Thoracic aorta (tissue), 2 donors: ENCODE measurements around the gene PCDHB9. TPM values are rescaled to one million over a fixed set of nuclear protein-coding genes. Genes with fewer than 3 reads are reported as not detected.
"Not testable (repeated sequence)": the region's sequence is repeated elsewhere in the genome, so short reads cannot be mapped to it uniquely, and the experiment has no call there.

Experiments
- ATAC-seq: fragments of 150-250 bp; one replicate; pipeline ENCODE4 v1.8.0; 2017; ENCODE audit warnings: low read depth; ENCODE audit not compliant: insufficient number of reproducible peaks, low FRiP score
- DNase-seq: peaks from one replicate; pipeline ENCODE4 v3.0.0-alpha.2; 2020; ENCODE audit warnings: low spot score
- H3K27ac ChIP-seq, 2 donors: fragments of 200-600 bp; sonication (generic); 1 replicate in 1 of 2; 2 replicates in 1 of 2; pipeline ENCODE4 v1.5.1; 2016; ENCODE audit warnings: mild to moderate bottlenecking in 2 of 2, moderate library complexity in 2 of 2
- H3K27me3 ChIP-seq: fragments of 200-600 bp; sonication (generic); replicated peaks from 2 replicates; pipeline ENCODE4 v1.6.0; 2016; ENCODE audit warnings: mild to moderate bottlenecking; ENCODE audit not compliant: insufficient read depth
- H3K36me3 ChIP-seq: fragments of 200-600 bp; sonication (generic); one replicate; pipeline ENCODE4 v1.5.1; 2016
- H3K4me1 ChIP-seq, 2 donors: fragments of 200-600 bp; sonication (generic); 1 replicate in 1 of 2; 2 replicates in 1 of 2; pipeline versions ENCODE4 v1.5.1 to v1.6.0; 2016; ENCODE audit warnings: low read depth in 2 of 2, mild to moderate bottlenecking in 1 of 2; ENCODE audit not compliant: control insufficient read depth in 1 of 2
- H3K4me3 ChIP-seq: fragments of 200-600 bp; sonication (generic); 2 replicates; pipeline ENCODE4 v1.5.1; 2016; ENCODE audit warnings: mild to moderate bottlenecking
- H3K9me3 ChIP-seq: fragments of 200-600 bp; sonication (generic); 2 replicates; pipeline ENCODE4 v1.5.1; 2016
- CTCF ChIP-seq: fragments of 200-600 bp; sonication (generic); IDR thresholded peaks from one replicate; pipeline ENCODE4 v1.5.1; 2019; ENCODE audit warnings: antibody characterized with exemption
- total RNA-seq, 2 donors: library from RNA; depleted of rRNA; stranded (reverse); fragments of >200 nt; gene quantifications; one replicate each; pipeline versions ENCODE4 v1.1.0 to v1.2.3, GENCODE V29; 2016

PCDHB9 gene
- total RNA-seq, 2 donors from 2014 or later, result 4.2 to 9.6 TPM

DNA sequence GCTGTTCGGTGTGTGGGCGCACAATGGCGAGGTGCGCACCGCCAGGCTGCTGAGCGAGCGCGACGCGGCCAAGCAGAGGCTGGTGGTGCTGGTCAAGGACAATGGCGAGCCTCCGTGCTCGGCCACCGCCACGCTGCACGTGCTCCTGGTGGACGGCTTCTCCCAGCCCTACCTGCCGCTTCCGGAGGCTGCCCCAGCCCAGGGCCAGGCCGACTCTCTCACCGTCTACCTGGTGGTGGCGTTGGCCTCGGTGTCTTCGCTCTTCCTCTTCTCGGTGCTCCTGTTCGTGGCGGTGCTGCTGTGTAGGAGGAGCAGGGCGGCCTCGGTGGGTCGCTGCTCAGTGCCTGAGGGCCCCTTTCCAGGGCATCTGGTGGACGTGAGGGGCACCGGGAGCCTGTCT lies 7.1 kb upstream of the PCDHB9 start:
- not testable (repeated sequence) for H3K4me1 ChIP-seq, ATAC-seq, H3K27me3 ChIP-seq, DNase-seq, H3K36me3 ChIP-seq, H3K4me3 ChIP-seq, H3K27ac ChIP-seq
- H3K9me3 ChIP-seq, result peaks cover 63% of the 10 kb centered on the region

DNA sequence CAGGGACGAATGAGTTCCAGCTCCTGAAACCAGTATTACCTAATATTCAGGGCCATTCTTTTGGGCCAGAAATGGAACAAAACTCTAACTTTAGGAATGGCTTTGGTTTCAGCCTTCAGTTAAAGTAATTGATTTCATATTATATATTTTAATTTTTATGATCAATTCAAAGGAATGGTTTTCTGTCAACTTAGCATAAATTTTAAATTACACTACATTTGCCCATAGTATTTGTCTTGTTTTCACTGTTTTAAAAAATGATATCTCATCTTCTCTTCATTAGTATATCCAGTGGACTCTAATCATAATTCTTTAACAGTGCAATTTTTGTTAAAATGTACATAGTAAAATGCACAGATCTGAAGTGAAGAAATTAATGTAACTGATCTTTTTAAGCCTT lies 6.6 kb upstream of the PCDHB9 start:
- no peak for TF ChIP-seq CTCF
- no peak for ATAC-seq
- H3K27me3 ChIP-seq, result no peaks in the 10 kb centered on the region
- no peaks in the 10 kb centered on the region for H3K36me3 ChIP-seq
- peaks cover 61% of the 10 kb centered on the region for H3K9me3 ChIP-seq
- no peak for DNase-seq
- no peak overlapping the region for H3K4me3 ChIP-seq
- no peaks in the 10 kb centered on the region for H3K4me1 ChIP-seq
- H3K27ac ChIP-seq, result no peak overlapping the region

- H3K27me3 ChIP-seq, result no peaks in the 10 kb centered on the region
- H3K36me3 ChIP-seq, result no peaks in the 10 kb centered on the region
- DNase-seq (no peak), ATAC-seq (peak; percentile 31)
- H3K4me1 ChIP-seq, result no peaks in the 10 kb centered on the region
- H3K4me3 ChIP-seq, result peak within 1 kb of the TSS; percentile 64
- H3K9me3 ChIP-seq, result peaks cover 53% of the 10 kb centered on the region
- H3K27ac ChIP-seq, result peak within 1 kb of the TSS in 1 of 2 donors; percentile 58
- peak; percentile 26 for TF ChIP-seq CTCF
These were observed 4.7 kb upstream of the PCDHB9 start, which contains the start of gene PCDHB16 for GRCh38 chr5:141182248-141182647. TSS of gene PCDHB16 (plus strand) at chr5:141182387. CDS start at chr5:141182560, 173 bp downstream.

DNA sequence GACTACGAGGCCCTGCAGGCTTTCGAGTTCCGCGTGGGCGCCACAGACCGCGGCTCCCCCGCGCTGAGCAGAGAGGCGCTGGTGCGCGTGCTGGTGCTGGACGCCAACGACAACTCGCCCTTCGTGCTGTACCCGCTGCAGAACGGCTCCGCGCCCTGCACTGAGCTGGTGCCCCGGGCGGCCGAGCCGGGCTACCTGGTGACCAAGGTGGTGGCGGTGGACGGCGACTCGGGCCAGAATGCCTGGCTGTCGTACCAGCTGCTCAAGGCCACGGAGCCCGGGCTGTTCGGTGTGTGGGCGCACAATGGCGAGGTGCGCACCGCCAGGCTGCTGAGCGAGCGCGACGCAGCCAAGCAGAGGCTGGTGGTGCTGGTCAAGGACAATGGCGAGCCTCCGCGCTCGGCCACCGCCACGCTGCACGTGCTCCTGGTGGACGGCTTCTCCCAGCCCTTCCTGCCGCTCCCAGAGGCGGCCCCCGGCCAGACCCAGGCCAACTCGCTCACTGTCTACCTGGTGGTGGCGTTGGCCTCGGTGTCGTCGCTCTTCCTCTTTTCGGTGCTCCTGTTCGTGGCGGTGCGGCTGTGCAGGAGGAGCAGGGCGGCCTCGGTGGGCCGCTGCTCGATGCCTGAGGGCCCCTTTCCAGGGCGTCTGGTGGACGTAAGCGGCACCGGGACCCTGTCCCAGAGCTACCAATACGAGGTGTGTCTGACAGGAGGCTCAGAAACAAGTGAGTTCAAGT lies 2.7 kb upstream of the PCDHB9 start:
- not testable (repeated sequence) for H3K27ac ChIP-seq, ATAC-seq, H3K4me1 ChIP-seq, H3K27me3 ChIP-seq, H3K36me3 ChIP-seq, H3K4me3 ChIP-seq, DNase-seq
- peaks cover 55% of the 10 kb centered on the region for H3K9me3 ChIP-seq

DNA sequence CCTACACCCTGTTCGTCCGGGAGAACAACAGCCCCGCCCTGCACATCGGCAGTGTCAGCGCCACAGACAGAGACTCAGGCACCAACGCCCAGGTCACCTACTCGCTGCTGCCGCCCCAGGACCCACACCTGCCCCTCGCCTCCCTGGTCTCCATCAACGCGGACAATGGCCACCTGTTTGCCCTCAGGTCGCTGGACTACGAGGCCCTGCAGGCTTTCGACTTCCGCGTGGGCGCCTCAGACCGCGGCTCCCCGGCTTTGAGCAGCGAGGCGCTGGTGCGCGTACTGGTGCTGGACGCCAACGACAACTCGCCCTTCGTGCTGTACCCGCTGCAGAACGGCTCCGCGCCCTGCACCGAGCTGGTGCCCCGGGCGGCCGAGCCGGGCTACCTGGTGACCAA lies 1.7 kb downstream of the PCDHB9 start:
- H3K4me3 ChIP-seq, H3K4me1 ChIP-seq, H3K27ac ChIP-seq, H3K36me3 ChIP-seq, H3K27me3 ChIP-seq, DNase-seq, ATAC-seq: not testable (repeated sequence)
- H3K9me3 ChIP-seq, result peaks cover 65% of the 10 kb centered on the region

DNA sequence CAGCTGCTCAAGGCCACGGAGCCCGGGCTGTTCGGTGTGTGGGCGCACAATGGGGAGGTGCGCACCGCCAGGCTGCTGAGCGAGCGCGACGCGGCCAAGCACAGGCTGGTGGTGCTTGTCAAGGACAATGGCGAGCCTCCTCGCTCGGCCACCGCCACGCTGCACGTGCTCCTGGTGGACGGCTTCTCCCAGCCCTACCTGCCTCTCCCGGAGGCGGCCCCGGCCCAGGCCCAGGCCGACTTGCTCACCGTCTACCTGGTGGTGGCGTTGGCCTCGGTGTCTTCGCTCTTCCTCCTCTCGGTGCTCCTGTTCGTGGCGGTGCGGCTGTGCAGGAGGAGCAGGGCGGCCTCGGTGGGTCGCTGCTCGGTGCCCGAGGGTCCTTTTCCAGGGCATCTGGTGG lies 2.2 kb downstream of the PCDHB9 start:
- not testable (repeated sequence) for ATAC-seq, H3K4me3 ChIP-seq, H3K36me3 ChIP-seq, H3K4me1 ChIP-seq, H3K27ac ChIP-seq, DNase-seq, H3K27me3 ChIP-seq
- H3K9me3 ChIP-seq, result peaks cover 64% of the 10 kb centered on the region

GRCh38 chr5:141192110-141192725 lies 5.3 kb downstream of the PCDHB9 start, which contains the start of gene PCDHB10:
TSS of gene PCDHB10 (plus strand) at chr5:141192353. CDS start at chr5:141192553, 200 bp downstream.
- Histone ChIP-seq H3K9me3 (peaks cover 69% of the 10 kb centered on the region), H3K4me1 (no peaks in the 10 kb centered on the region), H3K27me3 (no peaks in the 10 kb centered on the region), H3K27ac (no peak within 1 kb of the TSS), H3K36me3 (no peaks in the 10 kb centered on the region), H3K4me3 (peak within 1 kb of the TSS; percentile 38)
- TF ChIP-seq CTCF, result no peak
- ATAC-seq, result no peak
- no peak for DNase-seq

GRCh38 chr5:141194332-141194731 lies 7.4 kb downstream of the PCDHB9 start:
- H3K4me3 ChIP-seq, H3K4me1 ChIP-seq, H3K36me3 ChIP-seq, H3K27ac ChIP-seq, H3K27me3 ChIP-seq, DNase-seq, ATAC-seq: not testable (repeated sequence)
- peaks cover 74% of the 10 kb centered on the region for H3K9me3 ChIP-seq
